ENCODE data around the gene NODAL.

- no peak for TF ChIP-seq CTCF (IDR thresholded peaks at IDR 0.05; ENCODE audit: low read depth, low read length, poor library complexity, severe bottlenecking)
- TF ChIP-seq EZH2phosphoT487 (IDR thresholded peaks at IDR 0.05; ENCODE audit: borderline replicate concordance, low read length): no peak
Observed at GRCh38 chr10:70426823-70427222, 14.7 kb downstream of the NODAL start.

All from DOHH2 (cell line).